Measurements from ENCODE around the gene CRNKL1. TPM values are rescaled to one million over a fixed set of nuclear protein-coding genes. Genes with fewer than 3 reads are reported as not detected.

CRNKL1 gene
- total RNA-seq, 1 donor from 2014 or later = 31.5 TPM

- no peak overlapping the region for H3K4me3 Mint-ChIP-seq (ENCODE audit: low read depth)
- no peak for TF ChIP-seq CTCF (IDR thresholded peaks at IDR 0.05; ENCODE audit: unreplicated experiment)
- no peak for DNase-seq (ENCODE audit: low spot score, unreplicated experiment)
- peaks cover under 1% of the 10 kb centered on the region for H3K36me3 Mint-ChIP-seq (ENCODE audit: insufficient read depth)
- H3K27me3 Mint-ChIP-seq = no peaks in the 10 kb centered on the region
- peaks cover 11% of the 10 kb centered on the region for H3K4me1 Mint-ChIP-seq (ENCODE audit: low read depth)
- no peak overlapping the region for H3K27ac Mint-ChIP-seq
- no peaks in the 10 kb centered on the region for H3K9me3 Mint-ChIP-seq (ENCODE audit: low read depth)
These were observed 28.9 kb downstream of the CRNKL1 start for GRCh38 chr20:20023395-20023794.

GRCh38 chr20:20022498-20022897 is 29.8 kb downstream of the CRNKL1 start:
- DNase-seq (ENCODE audit: low spot score, unreplicated experiment) = no peak
- no peaks in the 10 kb centered on the region for H3K36me3 Mint-ChIP-seq (ENCODE audit: insufficient read depth)
- H3K4me3 Mint-ChIP-seq (ENCODE audit: low read depth) = no peak overlapping the region
- no peak for TF ChIP-seq CTCF (IDR thresholded peaks at IDR 0.05; ENCODE audit: unreplicated experiment)
- no peaks in the 10 kb centered on the region for H3K9me3 Mint-ChIP-seq (ENCODE audit: low read depth)
- no peaks in the 10 kb centered on the region for H3K27me3 Mint-ChIP-seq
- no peak overlapping the region for H3K27ac Mint-ChIP-seq
- peaks cover 19% of the 10 kb centered on the region for H3K4me1 Mint-ChIP-seq (ENCODE audit: low read depth)

GRCh38 chr20:20021835-20022234 is 30.4 kb downstream of the CRNKL1 start:
- no peak for TF ChIP-seq CTCF (IDR thresholded peaks at IDR 0.05; ENCODE audit: unreplicated experiment)
- no peak for DNase-seq (ENCODE audit: low spot score, unreplicated experiment)
- no peak overlapping the region for H3K4me3 Mint-ChIP-seq (ENCODE audit: low read depth)
- H3K36me3 Mint-ChIP-seq (ENCODE audit: insufficient read depth) = no peaks in the 10 kb centered on the region
- H3K9me3 Mint-ChIP-seq (ENCODE audit: low read depth) = no peaks in the 10 kb centered on the region
- peak overlapping the region; percentile 35 for H3K27ac Mint-ChIP-seq
- H3K27me3 Mint-ChIP-seq = no peaks in the 10 kb centered on the region
- peaks cover 21% of the 10 kb centered on the region for H3K4me1 Mint-ChIP-seq (ENCODE audit: low read depth)

- Mint-ChIP-seq H3K36me3 (ENCODE audit: insufficient read depth) (no peaks in the 10 kb centered on the region), H3K27ac (no peak overlapping the region), H3K4me1 (ENCODE audit: low read depth) (peaks cover 23% of the 10 kb centered on the region), H3K27me3 (no peaks in the 10 kb centered on the region), H3K9me3 (ENCODE audit: low read depth) (no peaks in the 10 kb centered on the region), H3K4me3 (ENCODE audit: low read depth) (no peak overlapping the region)
- DNase-seq (ENCODE audit: low spot score, unreplicated experiment) = no peak
- no peak for TF ChIP-seq CTCF (IDR thresholded peaks at IDR 0.05; ENCODE audit: unreplicated experiment)
These were observed 31.4 kb downstream of the CRNKL1 start for GRCh38 chr20:20020908-20021307.

GRCh38 chr20:20019123-20019522 is 33.1 kb downstream of the CRNKL1 start:
- H3K36me3 Mint-ChIP-seq (ENCODE audit: insufficient read depth) = no peaks in the 10 kb centered on the region
- peak overlapping the region; percentile 49 for H3K27ac Mint-ChIP-seq
- no peaks in the 10 kb centered on the region for H3K9me3 Mint-ChIP-seq (ENCODE audit: low read depth)
- DNase-seq (ENCODE audit: low spot score, unreplicated experiment) = no peak
- peak overlapping the region; percentile 86 for H3K4me3 Mint-ChIP-seq (ENCODE audit: low read depth)
- H3K4me1 Mint-ChIP-seq (ENCODE audit: low read depth) = peaks cover 36% of the 10 kb centered on the region
- H3K27me3 Mint-ChIP-seq = no peaks in the 10 kb centered on the region
- TF ChIP-seq CTCF (IDR thresholded peaks at IDR 0.05; ENCODE audit: unreplicated experiment) = no peak
